Measurements from ENCODE around the gene TBX5. TPM values are rescaled to one million over a fixed set of nuclear protein-coding genes. Genes with fewer than 3 reads are reported as not detected.
A peak's percentile ranks its signal among the peaks of the same experiment; 100 is the strongest.

Gene TBX5
- total RNA-seq, 1 donor from 2014 or later = 8.4 TPM

DNA sequence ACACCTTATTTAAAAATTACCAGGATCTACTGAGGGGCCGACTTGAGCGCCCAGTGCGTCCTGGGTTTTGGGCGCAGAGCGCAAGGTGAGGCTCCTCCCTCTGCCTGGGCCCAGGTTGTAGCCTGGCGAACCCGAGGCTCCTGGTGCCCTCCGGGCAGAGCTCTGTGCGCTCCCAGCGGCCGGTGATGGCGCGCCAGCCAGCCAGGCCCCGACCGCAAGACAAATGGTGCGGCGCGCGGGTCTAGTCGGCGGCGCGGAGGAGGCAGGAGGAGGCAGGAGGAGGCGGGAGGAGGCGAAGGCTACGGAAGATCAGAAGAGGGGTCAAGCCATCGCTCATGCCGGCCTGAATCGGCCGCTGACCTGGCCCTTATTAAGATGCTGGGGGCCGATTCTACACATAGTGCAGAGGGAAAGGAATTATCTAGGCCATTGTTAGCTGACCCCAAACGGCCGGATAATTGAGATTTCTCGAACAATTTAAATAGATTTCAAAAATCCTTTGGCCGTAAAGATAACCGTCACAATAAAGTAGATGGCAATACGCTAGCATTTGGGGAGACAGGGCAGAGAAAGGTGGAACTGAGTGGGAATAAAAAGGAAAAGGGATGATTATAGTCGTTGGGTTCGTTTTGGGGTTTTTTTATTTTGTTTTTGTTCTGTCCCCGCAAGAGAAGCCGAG is 2.8 kb downstream of the TBX5 start:
- Mint-ChIP-seq H3K4me1 (peaks cover 45% of the 10 kb centered on the region), H3K36me3 (no peaks in the 10 kb centered on the region), H3K27ac (peak overlapping the region; percentile 90), H3K4me3 (peak overlapping the region; percentile 77), H3K9me3 (no peaks in the 10 kb centered on the region), H3K27me3 (ENCODE audit: low read depth) (peaks cover 100% of the 10 kb centered on the region)
- TF ChIP-seq, protein P1, sequence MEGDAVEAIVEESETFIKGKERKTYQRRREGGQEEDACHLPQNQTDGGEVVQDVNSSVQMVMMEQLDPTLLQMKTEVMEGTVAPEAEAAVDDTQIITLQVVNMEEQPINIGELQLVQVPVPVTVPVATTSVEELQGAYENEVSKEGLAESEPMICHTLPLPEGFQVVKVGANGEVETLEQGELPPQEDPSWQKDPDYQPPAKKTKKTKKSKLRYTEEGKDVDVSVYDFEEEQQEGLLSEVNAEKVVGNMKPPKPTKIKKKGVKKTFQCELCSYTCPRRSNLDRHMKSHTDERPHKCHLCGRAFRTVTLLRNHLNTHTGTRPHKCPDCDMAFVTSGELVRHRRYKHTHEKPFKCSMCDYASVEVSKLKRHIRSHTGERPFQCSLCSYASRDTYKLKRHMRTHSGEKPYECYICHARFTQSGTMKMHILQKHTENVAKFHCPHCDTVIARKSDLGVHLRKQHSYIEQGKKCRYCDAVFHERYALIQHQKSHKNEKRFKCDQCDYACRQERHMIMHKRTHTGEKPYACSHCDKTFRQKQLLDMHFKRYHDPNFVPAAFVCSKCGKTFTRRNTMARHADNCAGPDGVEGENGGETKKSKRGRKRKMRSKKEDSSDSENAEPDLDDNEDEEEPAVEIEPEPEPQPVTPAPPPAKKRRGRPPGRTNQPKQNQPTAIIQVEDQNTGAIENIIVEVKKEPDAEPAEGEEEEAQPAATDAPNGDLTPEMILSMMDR (IDR thresholded peaks at IDR 0.05; ENCODE audit: unreplicated experiment) = no peak
- DNase-seq (ENCODE audit: low spot score in 2 of 2, unreplicated experiment in 2 of 2) = peak in 1 of 2 experiments; percentile 66

DNA sequence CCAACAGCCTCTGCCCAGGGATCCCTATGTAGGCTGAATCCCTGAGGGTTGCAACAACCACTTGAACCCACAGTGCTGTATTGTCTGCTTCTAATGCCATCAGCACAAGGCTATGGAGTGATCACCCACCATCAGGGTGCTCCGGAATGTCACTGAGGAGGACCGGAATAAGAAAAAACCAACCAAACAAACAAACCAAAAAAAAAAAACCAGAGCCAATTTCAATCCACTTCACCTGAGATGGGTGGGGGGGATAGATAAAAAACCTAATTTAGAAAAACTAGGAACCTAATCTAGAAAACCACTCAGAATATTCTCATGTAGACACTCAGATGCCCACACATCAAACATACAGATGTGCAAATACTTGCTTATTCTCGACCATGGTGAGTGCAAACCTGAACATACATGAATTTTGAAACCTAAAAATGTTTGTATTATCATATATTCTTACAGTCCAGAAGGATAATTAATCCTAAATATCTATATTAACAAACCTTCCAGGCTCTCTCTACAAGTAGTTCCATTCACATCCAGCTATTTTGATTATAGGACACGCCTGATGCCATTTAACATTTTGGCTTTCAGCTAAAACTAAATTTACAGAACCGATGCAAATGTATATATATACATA is 3.7 kb downstream of the TBX5 start:
- Mint-ChIP-seq H3K36me3 (no peaks in the 10 kb centered on the region), H3K27ac (peak overlapping the region; percentile 76), H3K4me3 (peak overlapping the region; percentile 30), H3K27me3 (ENCODE audit: low read depth) (peaks cover 100% of the 10 kb centered on the region), H3K9me3 (no peaks in the 10 kb centered on the region), H3K4me1 (peaks cover 46% of the 10 kb centered on the region)
- TF ChIP-seq, protein P1 (IDR thresholded peaks at IDR 0.05; ENCODE audit: unreplicated experiment) = no peak
- no peak for DNase-seq (ENCODE audit: low spot score in 2 of 2, unreplicated experiment in 2 of 2)

DNA sequence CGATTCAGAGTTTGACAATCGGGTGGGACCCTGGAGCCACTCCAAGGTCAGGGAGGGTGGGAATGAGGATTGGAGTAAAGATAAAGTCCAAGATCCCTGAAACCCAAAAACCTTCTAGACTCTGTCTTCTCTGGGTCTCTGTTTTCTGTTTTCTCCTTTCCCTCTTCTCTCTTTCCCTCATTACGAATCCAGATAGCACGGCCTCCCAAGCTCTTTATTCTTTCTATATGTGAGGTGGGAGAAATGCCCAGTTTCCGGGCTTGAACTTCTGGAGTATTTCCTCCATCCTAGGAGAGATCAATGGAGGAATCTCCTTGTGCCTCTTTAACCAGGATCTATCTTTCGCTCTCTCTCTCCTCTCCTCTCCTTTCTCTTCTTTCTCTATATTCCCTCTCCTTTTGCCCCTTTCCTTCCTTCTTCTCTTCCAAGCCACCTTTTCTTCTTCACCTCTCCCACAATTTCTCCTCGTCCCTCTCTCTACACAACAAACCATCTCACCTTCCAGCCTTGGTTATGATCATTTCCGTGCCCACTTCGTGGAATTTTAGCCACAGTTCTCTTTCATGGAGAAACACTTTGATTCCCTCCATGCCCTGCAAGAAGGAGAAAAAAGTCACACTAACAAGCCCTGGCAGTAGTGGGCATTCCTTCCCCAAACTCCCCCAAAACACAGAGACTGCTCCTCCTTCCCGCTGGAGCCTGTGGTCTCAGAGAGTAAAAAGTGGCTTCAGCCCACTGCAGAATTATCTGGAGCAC is 4.4 kb downstream of the TBX5 start:
- no peaks in the 10 kb centered on the region for H3K9me3 Mint-ChIP-seq
- peaks cover 45% of the 10 kb centered on the region for H3K4me1 Mint-ChIP-seq
- no peaks in the 10 kb centered on the region for H3K36me3 Mint-ChIP-seq

DNA sequence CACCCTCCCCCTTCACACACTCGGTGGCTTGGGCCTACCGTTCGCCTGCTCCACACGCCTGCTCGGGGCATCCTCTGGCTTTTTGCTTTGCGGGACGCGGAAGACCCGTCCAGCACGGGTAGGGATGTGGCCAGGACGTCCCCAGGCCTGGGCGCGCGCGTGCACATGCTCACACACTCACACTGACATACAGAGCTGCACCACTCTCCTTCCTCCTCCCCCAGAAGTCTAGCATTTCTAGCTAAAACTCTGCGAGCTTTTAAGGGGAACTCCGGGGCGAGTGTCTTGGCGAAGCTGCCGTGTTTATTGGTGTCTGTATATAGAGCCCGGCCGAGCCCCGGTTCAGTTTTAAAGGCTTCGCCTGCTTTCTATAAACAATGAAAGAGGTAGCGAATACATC is 5.0 kb downstream of the TBX5 start:
- Mint-ChIP-seq H3K4me1 (peaks cover 44% of the 10 kb centered on the region), H3K36me3 (no peaks in the 10 kb centered on the region), H3K27ac (peak overlapping the region; percentile 82), H3K4me3 (peak overlapping the region; percentile 41), H3K27me3 (ENCODE audit: low read depth) (peaks cover 98% of the 10 kb centered on the region), H3K9me3 (no peaks in the 10 kb centered on the region)
- no peak for DNase-seq (ENCODE audit: low spot score in 2 of 2, unreplicated experiment in 2 of 2)
- TF ChIP-seq, protein P1 (IDR thresholded peaks at IDR 0.05; ENCODE audit: unreplicated experiment) = no peak

More for the DNA sequence above, 4.4 kb downstream of the TBX5 start:
- no peak for DNase-seq (ENCODE audit: low spot score in 2 of 2, unreplicated experiment in 2 of 2)
- TF ChIP-seq, protein P1 (IDR thresholded peaks at IDR 0.05; ENCODE audit: unreplicated experiment) = no peak
- peak overlapping the region; percentile 76 for H3K27ac Mint-ChIP-seq
- H3K4me3 Mint-ChIP-seq = peak overlapping the region; percentile 41
- H3K27me3 Mint-ChIP-seq (ENCODE audit: low read depth) = peaks cover 100% of the 10 kb centered on the region

DNA sequence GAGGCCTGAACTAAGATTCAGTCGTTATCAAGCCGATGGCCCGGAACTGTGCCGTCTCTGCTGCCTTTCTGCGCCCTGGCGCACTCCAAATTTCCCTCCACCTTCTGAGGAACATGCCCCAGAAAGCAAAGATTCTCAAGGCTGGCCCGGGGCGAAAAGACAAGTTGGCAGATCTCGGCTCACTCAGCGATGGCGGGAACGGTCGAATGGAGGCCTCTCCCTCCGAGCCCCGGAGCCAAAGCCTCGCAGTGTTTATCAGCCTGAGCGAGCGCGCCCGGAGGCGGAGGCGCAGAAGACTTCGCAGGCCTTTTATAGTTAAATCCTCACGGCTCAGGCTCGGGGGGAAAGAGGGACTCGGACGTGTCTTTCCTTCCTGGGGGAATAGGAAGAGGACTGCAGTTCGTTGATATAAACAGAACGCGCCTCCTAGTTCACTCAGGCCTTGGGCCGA is 5.6 kb downstream of the TBX5 start:
- H3K27ac Mint-ChIP-seq = peak overlapping the region; percentile 82
- H3K27me3 Mint-ChIP-seq (ENCODE audit: low read depth) = peaks cover 98% of the 10 kb centered on the region
- no peaks in the 10 kb centered on the region for H3K9me3 Mint-ChIP-seq
- TF ChIP-seq, protein P1 (IDR thresholded peaks at IDR 0.05; ENCODE audit: unreplicated experiment) = no peak
- H3K36me3 Mint-ChIP-seq = no peaks in the 10 kb centered on the region
- no peak for DNase-seq (ENCODE audit: low spot score in 2 of 2, unreplicated experiment in 2 of 2)
- peaks cover 46% of the 10 kb centered on the region for H3K4me1 Mint-ChIP-seq
- peak overlapping the region; percentile 41 for H3K4me3 Mint-ChIP-seq
